Sigmoid colon (tissue), 7 donors: ENCODE results near the gene ZNF334. TPM values are rescaled to one million over a fixed set of nuclear protein-coding genes. Genes with fewer than 3 reads are reported as not detected.

Experiments used
- DNase-seq: peaks from one replicate; pipeline ENCODE4 v3.0.0-alpha.2; 2019
- H3K27ac ChIP-seq, 4 donors: fragments of 200-600 bp; sonication (generic); one replicate each; pipeline ENCODE4 v1.5.1; 2016 to 2019; ENCODE audit warnings: mild to moderate bottlenecking in 1 of 4
- H3K27me3 ChIP-seq, 3 donors: fragments of 200-600 bp; sonication (generic); one replicate each; pipeline ENCODE4 v1.5.1; 2019; ENCODE audit warnings: mild to moderate bottlenecking in 1 of 3
- H3K36me3 ChIP-seq, 4 donors: fragments of 200-600 bp; sonication (generic); one replicate each; pipeline ENCODE4 v1.5.1; 2016 to 2019
- H3K4me1 ChIP-seq, 4 donors: fragments of 200-600 bp; sonication (generic); one replicate each; pipeline ENCODE4 v1.5.1; 2017 to 2019
- H3K4me3 ChIP-seq, 4 donors: fragments of 200-600 bp; sonication (generic); one replicate each; pipeline ENCODE4 v1.5.1; 2017 to 2019; ENCODE audit warnings: mild to moderate bottlenecking in 2 of 4, moderate library complexity in 1 of 4
- H3K9me3 ChIP-seq, 4 donors: fragments of 200-600 bp in 3 of 4; sonication (generic) in 3 of 4; one replicate each; pipeline versions ENCODE4 v1.5.1 to v1.6.1; 2013 to 2019
- CTCF ChIP-seq, 4 experiments: fragments of 450-650 bp in 3 of 4; fragments of 200-600 bp in 1 of 4; IDR thresholded peaks; one replicate each; pipeline ENCODE4 v1.5.1; 2016 to 2019; ENCODE audit warnings: antibody characterized with exemption in 4 of 4, mild to moderate bottlenecking in 3 of 4, moderate library complexity in 2 of 4
- EP300 ChIP-seq, 4 donors: sonication (generic); formaldehyde crosslinking; IDR thresholded peaks; one replicate each; pipeline ENCODE4 v1.6.1; 2017; ENCODE audit warnings: antibody characterized with exemption in 4 of 4
- POLR2A ChIP-seq, 2 donors: fragments of 450-650 bp; IDR thresholded peaks; one replicate each; pipeline ENCODE4 v1.6.1; 2016; ENCODE audit warnings: antibody characterized with exemption in 2 of 2, mild to moderate bottlenecking in 2 of 2, moderate library complexity in 2 of 2
- POLR2AphosphoS5 ChIP-seq, 4 donors: sonication (generic); formaldehyde crosslinking; IDR thresholded peaks; one replicate each; pipeline ENCODE4 v1.6.1; 2017; ENCODE audit warnings: antibody characterized with exemption in 4 of 4
- WGBS, 2 donors: extraction: QIAGEN DNeasy Blood & Tissue Kit; methylation state at CpG; one replicate each; pipeline ENCODE4 v1.1.7; 2013; 5-methylcytosine and 5-hydroxymethylcytosine counted together
- intact Hi-C: fragments of 100-400 bp; cut with DNase I; formaldehyde crosslinking; loops from one replicate; pipeline ENCODE4 v1.15.1; 2023
- polyA plus RNA-seq, 3 donors: library from polyadenylated mRNA; stranded (reverse); fragments of 200-250 nt; gene quantifications; one replicate each; pipeline ENCODE4 v1.2.3, GENCODE V29; 2013
- total RNA-seq, 4 donors: library from RNA; depleted of rRNA; stranded (reverse); fragments of >200 nt; gene quantifications; one replicate each; pipeline ENCODE4 v1.1.0, GENCODE V29; 2016
- donor health status: healthy with polysubstance abuse.
- donor health status: Bipolar disorder and iron deficiency.
- donor health status: healthy.

ZNF334 gene
- total and polyA plus RNA-seq, 7 donors, result 0.46 to 6.6 (median 2.6) TPM

DNA sequence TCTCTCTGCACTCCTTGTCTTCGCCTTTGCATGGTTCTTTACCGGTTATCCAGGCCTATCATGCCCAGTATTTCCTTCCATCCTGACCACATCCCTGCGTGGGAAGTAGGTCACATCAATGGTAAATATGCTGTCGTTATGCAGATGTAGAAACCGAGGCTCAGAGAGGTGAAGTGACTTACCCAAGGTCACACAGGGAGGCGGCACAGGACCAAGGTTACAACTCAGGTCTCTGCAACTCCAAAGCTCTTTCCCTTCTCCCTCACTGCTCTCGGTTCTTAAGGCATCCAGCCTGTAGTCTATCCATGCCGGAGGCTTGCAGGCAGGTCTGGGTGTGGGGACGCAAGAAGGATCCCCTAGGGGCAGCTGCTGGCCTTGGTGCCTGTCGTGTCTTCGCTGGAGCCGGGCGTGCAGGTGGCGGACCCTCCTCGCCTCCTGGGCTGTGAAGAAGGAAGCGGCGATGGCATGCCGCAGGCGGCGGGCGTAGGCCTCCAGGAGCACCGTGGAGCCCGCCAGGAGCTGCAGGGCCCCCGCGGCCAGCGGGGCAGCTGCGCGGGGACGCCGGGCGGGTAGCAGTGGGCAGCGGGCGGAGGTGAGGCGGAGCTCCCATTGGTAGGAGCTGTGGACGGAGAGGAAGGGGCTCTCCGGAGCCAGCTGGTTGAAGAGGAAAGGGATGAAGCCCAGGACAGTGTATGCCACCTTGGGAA lies 28.0 kb upstream of the ZNF334 start:
- intact Hi-C loops, result no loop called here
- H3K9me3 ChIP-seq, result no peaks in the 10 kb centered on the region
- H3K36me3 ChIP-seq, result no peaks in the 10 kb centered on the region
- peaks cover 0 to 19% (median 0%) of the 10 kb centered on the region in 3 donors for H3K27me3 ChIP-seq
- no peaks in the 10 kb centered on the region for H3K4me1 ChIP-seq
- no peak for DNase-seq
- H3K27ac ChIP-seq, result no peak overlapping the region
- TF ChIP-seq EP300 (IDR thresholded peaks at IDR 0.05) (no peak), POLR2AphosphoS5 (IDR thresholded peaks at IDR 0.05) (no peak), CTCF (IDR thresholded peaks at IDR 0.05) (no peak), POLR2A (IDR thresholded peaks at IDR 0.05) (no peak)
- WGBS, 2 donors, result 75 to 86% methylated on average over 36 of the region's 36 CpGs
- no peak overlapping the region for H3K4me3 ChIP-seq

- H3K36me3 ChIP-seq, result no peaks in the 10 kb centered on the region
- H3K27ac ChIP-seq, result no peak overlapping the region
- no peaks in the 10 kb centered on the region for H3K9me3 ChIP-seq
- DNase-seq, result no peak
- TF ChIP-seq CTCF (IDR thresholded peaks at IDR 0.05), result no peak
- no peak for TF ChIP-seq POLR2AphosphoS5 (IDR thresholded peaks at IDR 0.05)
- no peak for TF ChIP-seq EP300 (IDR thresholded peaks at IDR 0.05)
- TF ChIP-seq POLR2A (IDR thresholded peaks at IDR 0.05), result no peak
- WGBS, 2 donors, result 89 to 90% methylated on average over 2 of the region's 2 CpGs
- no peaks in the 10 kb centered on the region for H3K4me1 ChIP-seq
- H3K27me3 ChIP-seq, result peaks cover 0 to 19% (median 0%) of the 10 kb centered on the region in 3 donors
- H3K4me3 ChIP-seq, result no peak overlapping the region
- intact Hi-C loops, result no loop called here
Observed at GRCh38 chr20:46539113-46539512, 25.8 kb upstream of the ZNF334 start.

GRCh38 chr20:46530640-46531039 lies 17.3 kb upstream of the ZNF334 start:
- intact Hi-C loops, result no loop called here
- H3K27me3 ChIP-seq, result no peaks in the 10 kb centered on the region
- no peak overlapping the region for H3K4me3 ChIP-seq
- 74 to 81% methylated on average over 4 of the region's 4 CpGs for whole genome bisulfite sequencing, 2 donors
- H3K36me3 ChIP-seq, result no peaks in the 10 kb centered on the region
- DNase-seq, result no peak
- H3K9me3 ChIP-seq, result no peaks in the 10 kb centered on the region
- TF ChIP-seq POLR2A (IDR thresholded peaks at IDR 0.05) (no peak), EP300 (IDR thresholded peaks at IDR 0.05) (no peak)
- H3K27ac ChIP-seq, result no peak overlapping the region
- H3K4me1 ChIP-seq, result no peaks in the 10 kb centered on the region

DNA sequence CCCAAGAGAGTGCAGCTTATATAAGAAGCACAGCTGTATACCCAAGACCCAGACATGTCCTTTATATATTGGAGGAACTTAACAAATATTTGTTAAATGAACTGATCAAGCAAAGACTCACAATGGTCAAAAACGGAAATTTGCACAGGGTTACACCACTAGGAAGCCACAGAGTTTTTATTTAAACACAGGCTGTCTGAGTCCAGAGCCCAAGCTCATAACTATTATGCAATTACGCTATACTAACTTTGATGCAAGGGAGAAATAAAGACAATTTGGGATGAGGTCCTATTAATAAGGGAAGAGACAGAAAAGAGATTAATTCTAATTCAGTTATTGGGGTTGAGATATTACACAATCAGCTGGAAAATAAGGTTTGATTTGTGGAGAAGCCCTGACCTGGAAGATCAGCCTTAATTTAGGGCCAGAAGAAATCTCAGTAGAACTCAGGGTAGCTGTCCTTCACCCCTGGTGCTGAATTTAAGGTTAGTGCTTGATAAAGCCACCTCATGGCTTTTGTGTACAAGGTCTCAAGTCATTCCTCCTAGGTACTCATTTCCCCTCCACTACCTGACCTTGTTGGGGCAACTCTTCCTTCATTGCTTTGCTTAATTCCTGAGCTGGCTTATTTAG lies 10.5 kb upstream of the ZNF334 start:
- Histone ChIP-seq H3K27me3 (peaks cover 0 to 4% (median 2%) of the 10 kb centered on the region in 3 donors), H3K4me1 (no peaks in the 10 kb centered on the region), H3K27ac (no peak overlapping the region), H3K9me3 (no peaks in the 10 kb centered on the region), H3K4me3 (no peak overlapping the region), H3K36me3 (no peaks in the 10 kb centered on the region)
- intact Hi-C loops, result no loop called here
- no peak for TF ChIP-seq EP300 (IDR thresholded peaks at IDR 0.05)
- no peak for TF ChIP-seq POLR2AphosphoS5 (IDR thresholded peaks at IDR 0.05)
- TF ChIP-seq POLR2A (IDR thresholded peaks at IDR 0.05), result no peak
- no peak for TF ChIP-seq CTCF (IDR thresholded peaks at IDR 0.05)
- DNase-seq, result no peak
- WGBS, 2 donors, result 51 to 55% methylated on average over 2 of the region's 2 CpGs

GRCh38 chr20:46523108-46523507 lies 9.7 kb upstream of the ZNF334 start:
- Histone ChIP-seq H3K9me3 (no peaks in the 10 kb centered on the region), H3K4me3 (no peak overlapping the region), H3K36me3 (no peaks in the 10 kb centered on the region), H3K4me1 (no peaks in the 10 kb centered on the region), H3K27me3 (peaks cover 0 to 7% (median 2%) of the 10 kb centered on the region in 3 donors), H3K27ac (no peak overlapping the region)
- TF ChIP-seq CTCF (IDR thresholded peaks at IDR 0.05), result no peak
- no peak for TF ChIP-seq EP300 (IDR thresholded peaks at IDR 0.05)
- WGBS, 2 donors, result 41 to 63% methylated on average over 5 of the region's 5 CpGs
- DNase-seq, result no peak
- intact Hi-C loops, result no loop called here
